K562 (cell line): ENCODE results near the gene ARNT2. TPM values are rescaled to one million over a fixed set of nuclear protein-coding genes. Genes with fewer than 3 reads are reported as not detected.

Source experiments
- ATAC-seq: fragments of 200-7000 bp; cut with Tn5 transposase; 3 replicates; pipeline ENCODE4 v1.9.1; 2020; ENCODE audit warnings: moderate library complexity
- BruUV-seq: library from RNA; stranded (reverse); fragments of 400-500 nt; replicated peaks from 2 replicates; lab custom pipeline; 2021; lab: Mats Ljungman, UMichigan
- CTCF ChIA-PET: fragments of 300-600 bp; formaldehyde crosslinking; extraction: SDS; loops from one replicate; lab custom pipeline; 2021; ENCODE audit warnings: low intra/inter-chr PET ratio; lab: Yijun Ruan, JAX
- POLR2A ChIA-PET: fragments of 300-600, 350-650 bp; sonication (Branson Sonifier 250); formaldehyde crosslinking; extraction: SDS; loops from one replicate; lab custom pipeline; 2021; ENCODE audit warnings: antibody characterized with exemption, inconsistent platforms; lab: Yijun Ruan, JAX
- DNase-seq, 4 experiments: peaks; one replicate each; pipeline versions ENCODE4 v3.0.0 to v3.0.0-alpha.2; 2011 to 2018; ENCODE audit warnings: low spot score in 3 of 4, mixed read lengths in 3 of 4; ENCODE audit errors: extremely low read depth in 1 of 4
- FAIRE-seq: peaks from 2 replicates; lab custom pipeline; 2011; peaks lifted over from hg19 to GRCh38; lab: Jason Lieb, UNC
- H2AFZ ChIP-seq: 2 replicates; pipeline ENCODE4 v1.6.0; 2011; ENCODE audit warnings: low read depth, low read length, control low read depth, inconsistent platforms
- H3K27ac ChIP-seq: fragments of 200-600 bp; 3 replicates; pipeline ENCODE4 v1.8.0; 2011; ENCODE audit warnings: low read depth, mild to moderate bottlenecking, control low read depth, inconsistent platforms, low read length, moderate library complexity, mixed read lengths; ENCODE audit errors: extremely low read depth
- H3K27me3 ChIP-seq, 2 experiments: fragments of 300-600 bp in 1 of 2; 2 replicates in 1 of 2; 3 replicates in 1 of 2; pipeline versions ENCODE4 v1.6.0 to v1.8.0; 2011; ENCODE audit warnings: inconsistent platforms in 2 of 2, low read length in 2 of 2, mild to moderate bottlenecking in 1 of 2, mixed read lengths in 1 of 2, moderate library complexity in 1 of 2; ENCODE audit not compliant: control insufficient read depth in 2 of 2, insufficient read depth in 2 of 2
- H3K36me3 ChIP-seq: fragments of 300-600 bp; 3 replicates; pipeline ENCODE4 v1.8.0; 2011; ENCODE audit warnings: mild to moderate bottlenecking, low read length, inconsistent platforms; ENCODE audit not compliant: control insufficient read depth, insufficient read depth
- H3K4me1 ChIP-seq, 2 experiments: fragments of 200-600 bp in 1 of 2; replicated peaks in 1 of 2; 2 replicates in 1 of 2; 3 replicates in 1 of 2; pipeline versions ENCODE4 v1.5.1 to v1.8.0; 2011; ENCODE audit warnings: inconsistent platforms in 2 of 2, low read length in 2 of 2, mild to moderate bottlenecking in 1 of 2, mixed read lengths in 1 of 2, moderate library complexity in 1 of 2; ENCODE audit not compliant: control insufficient read depth in 2 of 2, insufficient read depth in 2 of 2
- H3K4me2 ChIP-seq: 2 replicates; pipeline ENCODE4 v1.6.1; 2011; ENCODE audit warnings: low read length, control low read depth, inconsistent platforms, mixed read lengths; ENCODE audit not compliant: insufficient read depth
- H3K4me3 ChIP-seq: fragments of 200-600 bp; sonication (generic), shearing (Covaris generic); 2 replicates; pipeline ENCODE4 v1.5.1; 2016; ENCODE audit warnings: control low read depth, inconsistent platforms
- H3K79me2 ChIP-seq: fragments of 200-600 bp; 3 replicates; pipeline ENCODE4 v1.8.0; 2011; ENCODE audit warnings: low read length, inconsistent platforms; ENCODE audit not compliant: control insufficient read depth, insufficient read depth
- H3K9ac ChIP-seq, 2 experiments: 2 replicates each; pipeline versions ENCODE4 v1.6.0 to v1.6.1; 2011; ENCODE audit warnings: low read depth in 2 of 2, low read length in 2 of 2, control low read depth in 1 of 2, inconsistent platforms in 1 of 2, mild to moderate bottlenecking in 1 of 2, mixed read lengths in 1 of 2; ENCODE audit not compliant: insufficient read depth in 1 of 2
- H3K9me1 ChIP-seq: one replicate; pipeline ENCODE4 v1.6.0; 2011; ENCODE audit warnings: inconsistent platforms, mild to moderate bottlenecking, low read length, moderate library complexity; ENCODE audit not compliant: control insufficient read depth, insufficient read depth
- H3K9me3 ChIP-seq: replicated peaks from 2 replicates; pipeline ENCODE4 v1.5.1; 2011; ENCODE audit warnings: low read depth, low read length, inconsistent platforms; ENCODE audit not compliant: control insufficient read depth, insufficient read depth
- H4K20me1 ChIP-seq: replicated peaks from 2 replicates; pipeline ENCODE4 v1.6.1; 2011; ENCODE audit warnings: low read length, inconsistent platforms, mixed read lengths; ENCODE audit not compliant: control insufficient read depth, insufficient read depth
- CHD1 ChIP-seq: fragments of 200-600 bp; sonication (generic); IDR thresholded peaks from one replicate; pipeline ENCODE4 v1.6.1; 2012; ENCODE audit warnings: mild to moderate bottlenecking, moderate library complexity, low read length, inconsistent platforms
- CREBBP ChIP-seq: IDR thresholded peaks from one replicate; pipeline ENCODE4 v1.6.1; 2012; ENCODE audit warnings: low read depth, mild to moderate bottlenecking, control low read depth, inconsistent platforms, low read length
- ELF1 ChIP-seq: fragments of 200-800 bp; sonication (Bioruptor generic); IDR thresholded peaks from 2 replicates; pipeline ENCODE4 v1.6.1; 2016; ENCODE audit warnings: missing genetic modification characterization, missing compliant biosample characterization
- ESRRB ChIP-seq: fragments of 250-450 bp; sonication (Bioruptor Pico); IDR thresholded peaks from 2 replicates; pipeline ENCODE4 v1.5.0; 2020; ENCODE audit warnings: mild to moderate bottlenecking, moderate library complexity, borderline replicate concordance
- HDAC2 ChIP-seq: fragments of 450-650 bp; IDR thresholded peaks from 2 replicates; pipeline ENCODE4 v1.6.1; 2016; ENCODE audit warnings: mild to moderate bottlenecking
- IFI16 ChIP-seq: fragments of 250-450 bp; sonication (Bioruptor Pico); IDR thresholded peaks from 2 replicates; pipeline ENCODE4 v2.1.2; 2022; ENCODE audit warnings: mild to moderate bottlenecking, inconsistent platforms
- KLF13 ChIP-seq: fragments of 450-650 bp; IDR thresholded peaks from 2 replicates; pipeline ENCODE4 v1.6.1; 2016; ENCODE audit warnings: missing genetic modification characterization, low read depth, mild to moderate bottlenecking, missing compliant biosample characterization, moderate library complexity, borderline replicate concordance
- RBM17 ChIP-seq: fragments of 200-400 bp; formaldehyde crosslinking; IDR thresholded peaks from 2 replicates; pipeline ENCODE4 v1.6.1; 2017; ENCODE audit warnings: low read depth, mild to moderate bottlenecking, low read length, borderline replicate concordance
- SIN3B ChIP-seq: fragments of 450-650 bp; IDR thresholded peaks from 2 replicates; pipeline ENCODE4 v1.6.1; 2017; ENCODE audit warnings: low read depth, mild to moderate bottlenecking, moderate library complexity
- ZNF143 ChIP-seq: sonication (generic); formaldehyde crosslinking; IDR thresholded peaks from 2 replicates; pipeline ENCODE4 v1.9.0; 2022; ENCODE audit warnings: mild to moderate bottlenecking, missing genetic modification reagents
- ZNF324 ChIP-seq: fragments of 250-450 bp; sonication (Bioruptor Pico); IDR thresholded peaks from 2 replicates; pipeline ENCODE4 v1.4.0; 2020; ENCODE audit warnings: mild to moderate bottlenecking
- ZNF551 ChIP-seq: fragments of 250-450 bp; sonication (Bioruptor Pico); IDR thresholded peaks from 2 replicates; pipeline ENCODE4 v1.5.0; 2021; ENCODE audit warnings: mild to moderate bottlenecking, moderate library complexity
- WGBS: fragments of 100-300 bp; shearing (Covaris generic); methylation state at CpG from one replicate; pipeline ENCODE4 v1.1.6; 2016; ENCODE audit warnings: low coverage, mixed read lengths; ENCODE audit not compliant: insufficient coverage; ENCODE audit errors: missing lambda C conversion rate; 5-methylcytosine and 5-hydroxymethylcytosine counted together
- in situ Hi-C: fragments of 300-500 bp; cut with MboI; formaldehyde crosslinking; loops from 4 replicates; pipeline ENCODE4 v1.15.0; 2018; ENCODE audit warnings: inconsistent platforms, mixed read lengths
- intact Hi-C: fragments of 100-400 bp; cut with micrococcal nuclease; formaldehyde crosslinking; loops from 2 replicates; pipeline ENCODE4 v1.14.2; 2022
- polyA plus RNA-seq, 8 experiments: library from polyadenylated mRNA; depleted of rRNA in 4 of 8; stranded (reverse) in 5 of 8; unstranded in 3 of 8; fragments of >200 nt; fragmentation: Nextera tagmentation in 2 of 8; fragmentation: Illumina TruSeq in 1 of 8; extraction: Ambion mirVana in 2 of 8; extraction: Trizol in 1 of 8; gene quantifications; 2 replicates each; pipeline versions ENCODE4 v1.2.1 to v1.2.3, GENCODE V29; 2011 to 2014; ENCODE audit warnings: inconsistent platforms in 1 of 8, missing spikeins in 1 of 8
- total RNA-seq, 7 experiments: library from RNA; depleted of rRNA in 6 of 7; stranded (reverse); fragments of >200 nt in 6 of 7; fragmentation: Illumina TruSeq in 2 of 7; extraction: Trizol in 2 of 7; gene quantifications; 2 replicates each; pipeline versions ENCODE4 v1.2.1 to v1.2.3, GENCODE V29; 2011 to 2021; ENCODE audit warnings: low replicate concordance in 1 of 7
- TF ChIP-seq, protein P1 (sequence below): sonication (generic); formaldehyde crosslinking; IDR thresholded peaks from 2 replicates; pipeline ENCODE4 v1.8.1; 2023; ENCODE audit warnings: missing genetic modification reagents, mild to moderate bottlenecking, borderline replicate concordance
- TF ChIP-seq, protein P2 (sequence below): fragments of 250-450 bp; sonication (Bioruptor Pico); IDR thresholded peaks from 2 replicates; pipeline ENCODE4 v1.8.0; 2021; ENCODE audit warnings: moderate library complexity, mild to moderate bottlenecking, inconsistent platforms
- TF ChIP-seq, protein P3 (sequence below), 2 experiments: IDR thresholded peaks in 1 of 2; conservative IDR thresholded peaks in 1 of 2; 2 replicates each; pipeline ENCODE4 v1.6.1; 2016; ENCODE audit warnings: low read depth in 2 of 2, mild to moderate bottlenecking in 1 of 2, missing compliant biosample characterization in 1 of 2, missing genetic modification characterization in 1 of 2, moderate library complexity in 1 of 2

The ARNT2 gene
- total and polyA plus RNA-seq, 9 of the 15 experiments (the other 6 are each of a cell fraction or from before 2014, with no cell fraction given) = 0.01 TPM; not detected in 8

DNA sequence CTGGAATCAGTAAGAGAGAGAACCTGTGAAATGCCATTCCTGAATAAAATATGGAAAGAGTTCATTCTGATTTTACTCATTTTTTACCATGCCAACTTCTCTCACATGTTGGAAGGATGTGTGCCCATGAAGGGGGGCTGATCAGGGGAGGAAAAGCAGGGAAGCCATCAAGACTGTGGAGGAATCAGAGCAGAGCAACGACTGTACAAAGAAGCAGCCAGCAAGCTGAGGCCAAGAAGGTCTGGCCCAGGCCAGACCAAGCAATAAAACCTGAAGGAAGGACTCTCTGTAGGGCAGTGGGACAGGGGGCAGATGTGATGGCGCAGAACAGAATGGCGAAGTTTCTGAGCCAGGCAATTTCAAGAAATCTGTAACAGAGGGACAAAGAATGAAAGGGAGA, 24.0 kb upstream of the ARNT2 start (continued):
- TF ChIP-seq ELF1 (tag) (no peak), ZNF143 (CRISPR knock-in tag) (no peak), ESRRB (CRISPR knock-in tag) (no peak), KLF13 (tag) (no peak), SIN3B (no peak)
- TF ChIP-seq, protein P1, sequence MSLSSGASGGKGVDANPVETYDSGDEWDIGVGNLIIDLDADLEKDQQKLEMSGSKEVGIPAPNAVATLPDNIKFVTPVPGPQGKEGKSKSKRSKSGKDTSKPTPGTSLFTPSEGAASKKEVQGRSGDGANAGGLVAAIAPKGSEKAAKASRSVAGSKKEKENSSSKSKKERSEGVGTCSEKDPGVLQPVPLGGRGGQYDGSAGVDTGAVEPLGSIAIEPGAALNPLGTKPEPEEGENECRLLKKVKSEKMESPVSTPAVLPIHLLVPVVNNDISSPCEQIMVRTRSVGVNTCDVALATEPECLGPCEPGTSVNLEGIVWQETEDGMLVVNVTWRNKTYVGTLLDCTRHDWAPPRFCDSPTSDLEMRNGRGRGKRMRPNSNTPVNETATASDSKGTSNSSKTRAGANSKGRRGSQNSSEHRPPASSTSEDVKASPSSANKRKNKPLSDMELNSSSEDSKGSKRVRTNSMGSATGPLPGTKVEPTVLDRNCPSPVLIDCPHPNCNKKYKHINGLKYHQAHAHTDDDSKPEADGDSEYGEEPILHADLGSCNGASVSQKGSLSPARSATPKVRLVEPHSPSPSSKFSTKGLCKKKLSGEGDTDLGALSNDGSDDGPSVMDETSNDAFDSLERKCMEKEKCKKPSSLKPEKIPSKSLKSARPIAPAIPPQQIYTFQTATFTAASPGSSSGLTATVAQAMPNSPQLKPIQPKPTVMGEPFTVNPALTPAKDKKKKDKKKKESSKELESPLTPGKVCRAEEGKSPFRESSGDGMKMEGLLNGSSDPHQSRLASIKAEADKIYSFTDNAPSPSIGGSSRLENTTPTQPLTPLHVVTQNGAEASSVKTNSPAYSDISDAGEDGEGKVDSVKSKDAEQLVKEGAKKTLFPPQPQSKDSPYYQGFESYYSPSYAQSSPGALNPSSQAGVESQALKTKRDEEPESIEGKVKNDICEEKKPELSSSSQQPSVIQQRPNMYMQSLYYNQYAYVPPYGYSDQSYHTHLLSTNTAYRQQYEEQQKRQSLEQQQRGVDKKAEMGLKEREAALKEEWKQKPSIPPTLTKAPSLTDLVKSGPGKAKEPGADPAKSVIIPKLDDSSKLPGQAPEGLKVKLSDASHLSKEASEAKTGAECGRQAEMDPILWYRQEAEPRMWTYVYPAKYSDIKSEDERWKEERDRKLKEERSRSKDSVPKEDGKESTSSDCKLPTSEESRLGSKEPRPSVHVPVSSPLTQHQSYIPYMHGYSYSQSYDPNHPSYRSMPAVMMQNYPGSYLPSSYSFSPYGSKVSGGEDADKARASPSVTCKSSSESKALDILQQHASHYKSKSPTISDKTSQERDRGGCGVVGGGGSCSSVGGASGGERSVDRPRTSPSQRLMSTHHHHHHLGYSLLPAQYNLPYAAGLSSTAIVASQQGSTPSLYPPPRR (CRISPR knock-in tag) = no peak

DNA sequence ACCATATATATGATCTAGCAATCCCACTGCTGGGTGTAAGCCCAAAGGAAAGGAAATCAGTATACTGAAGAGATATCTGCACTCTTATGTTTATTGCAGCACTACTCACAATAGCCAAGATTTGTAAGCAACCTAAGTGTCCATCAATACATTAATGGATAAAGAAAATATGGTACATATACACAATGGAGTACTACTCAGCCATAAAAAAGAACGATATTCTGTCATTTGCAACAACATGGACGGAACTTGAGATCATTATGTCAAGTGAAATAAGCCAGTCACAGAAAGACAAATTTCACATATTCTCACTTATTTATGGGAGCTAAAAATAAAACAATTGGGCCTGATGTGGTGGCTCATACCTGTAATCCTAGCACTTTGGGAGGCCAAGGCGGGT, 21.9 kb upstream of the ARNT2 start:
- Histone ChIP-seq H3K4me1 (no peaks in the 10 kb centered on the region), H3K9ac (no peak overlapping the region), H2AFZ (no peak overlapping the region), H3K36me3 (no peaks in the 10 kb centered on the region), H4K20me1 (no peaks in the 10 kb centered on the region), H3K27ac (no peak overlapping the region), H3K79me2 (no peaks in the 10 kb centered on the region), H3K9me3 (no peaks in the 10 kb centered on the region), H3K27me3 (peaks cover 2 to 12% of the 10 kb centered on the region in 2 experiments; a peak in 4 of 5 replicates), H3K4me2 (no peak overlapping the region), H3K9me1 (no peaks in the 10 kb centered on the region), H3K4me3 (no peak overlapping the region)
- BruUV-seq = no TSS peak
- ChIA-PET POLR2A (no interaction called here), CTCF (no interaction called here)
- in situ Hi-C loops (no loop called here), intact Hi-C loops (no loop called here)
- DNase-seq (no peak), FAIRE-seq (no peak), ATAC-seq (no peak)
- 4% methylated on average over 3 of the region's 3 CpGs for WGBS
- TF ChIP-seq HDAC2 (no peak), ZNF551 (no peak), CHD1 (no peak), IFI16 (no peak), CREBBP (no peak), RBM17 (no peak), ZNF324 (no peak)
- TF ChIP-seq, protein P2, sequence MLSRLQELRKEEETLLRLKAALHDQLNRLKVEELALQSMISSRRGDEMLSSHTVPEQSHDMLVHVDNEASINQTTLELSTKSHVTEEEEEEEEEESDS (CRISPR knock-in tag) = no peak
- TF ChIP-seq, protein P3, sequence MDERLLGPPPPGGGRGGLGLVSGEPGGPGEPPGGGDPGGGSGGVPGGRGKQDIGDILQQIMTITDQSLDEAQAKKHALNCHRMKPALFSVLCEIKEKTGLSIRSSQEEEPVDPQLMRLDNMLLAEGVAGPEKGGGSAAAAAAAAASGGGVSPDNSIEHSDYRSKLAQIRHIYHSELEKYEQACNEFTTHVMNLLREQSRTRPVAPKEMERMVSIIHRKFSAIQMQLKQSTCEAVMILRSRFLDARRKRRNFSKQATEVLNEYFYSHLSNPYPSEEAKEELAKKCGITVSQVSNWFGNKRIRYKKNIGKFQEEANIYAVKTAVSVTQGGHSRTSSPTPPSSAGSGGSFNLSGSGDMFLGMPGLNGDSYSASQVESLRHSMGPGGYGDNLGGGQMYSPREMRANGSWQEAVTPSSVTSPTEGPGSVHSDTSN (CRISPR knock-in tag; IDR thresholded peaks at IDR 0.05; ENCODE audit: low read depth) = no peak
- TF ChIP-seq, protein P3 (tag; conservative IDR thresholded peaks at IDR 0.05; ENCODE audit: low read depth) = no peak
